Measurements from ENCODE around the gene RPP21.

The RPP21 gene

GRCh38 chr6:30378290-30378937 is 33.5 kb downstream of the RPP21 start:
- DNase-seq (ENCODE audit: low read depth in 2 of 2), result no peak

- no peak for DNase-seq (ENCODE audit: low read depth in 2 of 2)
Observed at GRCh38 chr6:30380464-30380863, 35.5 kb downstream of the RPP21 start.

GRCh38 chr6:30386166-30386565 is 41.2 kb downstream of the RPP21 start:
- DNase-seq (ENCODE audit: low read depth in 2 of 2), result no peak

GRCh38 chr6:30391240-30391639 is 46.3 kb downstream of the RPP21 start:
- DNase-seq (ENCODE audit: low read depth in 2 of 2), result no peak

- no peak for DNase-seq (ENCODE audit: low read depth in 2 of 2)
Observed at GRCh38 chr6:30394139-30394538, 49.2 kb downstream of the RPP21 start.
